IgD-negative memory B cell (primary cell): Measurements from ENCODE around the gene MAGI1. TPM values are rescaled to one million over a fixed set of nuclear protein-coding genes. Genes with fewer than 3 reads are reported as not detected.
"Not testable (repeated sequence)": the region's sequence is repeated elsewhere in the genome, so short reads cannot be mapped to it uniquely, and the experiment has no call there.

Experiments used
- H3K27ac Mint-ChIP-seq, 3 donors: one replicate each; pipeline ENCODE4 v1.8.0; 2020 to 2022; ENCODE audit warnings: mild to moderate bottlenecking in 3 of 3, mixed read lengths in 3 of 3, moderate library complexity in 1 of 3
- H3K27me3 Mint-ChIP-seq: one replicate; pipeline ENCODE4 v1.8.0; 2021; ENCODE audit warnings: mixed read lengths
- H3K36me3 Mint-ChIP-seq: one replicate; pipeline ENCODE4 v1.8.0; 2020; ENCODE audit warnings: mild to moderate bottlenecking, mixed read lengths
- H3K4me1 Mint-ChIP-seq, 3 donors: one replicate each; pipeline ENCODE4 v1.8.0; 2020 to 2022; ENCODE audit warnings: mixed read lengths in 3 of 3, mild to moderate bottlenecking in 1 of 3
- H3K4me3 Mint-ChIP-seq, 4 donors: one replicate each; pipeline ENCODE4 v1.8.0; 2020 to 2022; ENCODE audit warnings: mild to moderate bottlenecking in 4 of 4, mixed read lengths in 4 of 4, moderate library complexity in 3 of 4
- H3K9me3 Mint-ChIP-seq, 3 donors: one replicate each; pipeline ENCODE4 v1.8.0; 2020 to 2021; ENCODE audit warnings: mixed read lengths in 3 of 3, mild to moderate bottlenecking in 1 of 3
- polyA plus RNA-seq: library from polyadenylated mRNA; unstranded; fragments of 300-500 nt; fragmentation: Illumina TruSeq; gene quantifications from one replicate; pipeline ENCODE4 v1.2.3, GENCODE V29; 2021

The MAGI1 gene
- polyA plus RNA-seq, 1 donor from 2014 or later, result 1.3 TPM

GRCh38 chr3:65538101-65538500, 500.6 kb downstream of the MAGI1 start:
- Mint-ChIP-seq H3K36me3 (peaks cover 3% of the 10 kb centered on the region), H3K27me3 (no peaks in the 10 kb centered on the region), H3K27ac (no peak overlapping the region), H3K4me1 (no peaks in the 10 kb centered on the region), H3K4me3 (no peak overlapping the region), H3K9me3 (peaks cover 0 to 6% (median 3%) of the 10 kb centered on the region in 3 donors)

- Mint-ChIP-seq H3K27me3 (no peaks in the 10 kb centered on the region), H3K27ac (no peak overlapping the region), H3K4me1 (no peaks in the 10 kb centered on the region), H3K4me3 (no peak overlapping the region), H3K9me3 (peaks cover 0 to 6% (median 0%) of the 10 kb centered on the region in 3 donors), H3K36me3 (peaks cover 3% of the 10 kb centered on the region)
Measured at GRCh38 chr3:65537109-65537508, 501.6 kb downstream of the MAGI1 start.

DNA sequence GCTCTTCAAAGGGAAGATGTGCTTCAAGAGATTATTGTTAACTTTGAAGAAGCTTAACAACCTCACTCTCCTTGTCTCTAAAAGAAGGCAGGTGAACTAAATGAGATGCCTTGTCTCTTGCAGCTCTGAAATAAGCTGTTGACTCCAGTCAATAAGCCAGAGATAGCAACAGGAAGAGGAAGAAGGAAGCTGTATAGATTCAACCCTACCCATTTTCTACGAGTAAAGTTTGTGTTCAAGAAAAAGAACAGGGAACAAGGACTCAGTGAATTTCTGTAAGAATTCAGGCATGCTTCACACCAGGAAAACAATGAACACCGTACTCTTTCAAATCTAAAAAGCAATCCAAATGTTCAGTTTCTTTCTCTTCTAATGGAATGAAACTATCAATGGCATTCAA, 503.5 kb downstream of the MAGI1 start:
- H3K36me3 Mint-ChIP-seq, result peaks cover 3% of the 10 kb centered on the region
- no peak overlapping the region for H3K4me3 Mint-ChIP-seq
- no peaks in the 10 kb centered on the region for H3K27me3 Mint-ChIP-seq
- no peak overlapping the region for H3K27ac Mint-ChIP-seq
- H3K4me1 Mint-ChIP-seq, result no peaks in the 10 kb centered on the region
- H3K9me3 Mint-ChIP-seq, result peaks cover 0 to 2% (median 0%) of the 10 kb centered on the region in 3 donors

GRCh38 chr3:65534805-65535204, 503.9 kb downstream of the MAGI1 start:
- Mint-ChIP-seq H3K4me1 (no peaks in the 10 kb centered on the region), H3K4me3 (no peak overlapping the region), H3K9me3 (peaks cover 0 to 2% (median 0%) of the 10 kb centered on the region in 3 donors), H3K36me3 (peaks cover 3% of the 10 kb centered on the region), H3K27ac (no peak overlapping the region), H3K27me3 (no peaks in the 10 kb centered on the region)

DNA sequence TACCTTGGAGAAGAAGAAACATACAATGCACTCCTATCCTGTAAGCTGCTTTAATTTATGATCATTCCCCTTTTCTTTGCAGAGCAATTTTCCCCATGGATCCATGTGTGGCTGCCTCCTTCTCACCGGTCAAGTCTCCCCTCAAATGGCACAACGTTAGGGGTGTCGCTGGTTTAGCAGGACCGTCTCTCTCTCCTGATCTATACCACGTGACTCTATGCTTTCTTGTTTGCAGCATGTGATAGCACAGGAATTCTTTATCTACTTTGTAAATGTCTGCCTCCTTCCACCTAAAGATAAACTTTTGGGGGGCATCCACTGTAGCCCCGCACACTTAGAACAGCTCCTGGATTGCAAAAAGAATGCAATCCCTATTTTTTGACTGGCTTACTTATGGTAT, 506.0 kb downstream of the MAGI1 start:
- H3K27ac Mint-ChIP-seq, result no peak overlapping the region
- H3K4me3 Mint-ChIP-seq, result no peak overlapping the region
- H3K9me3 Mint-ChIP-seq, result peaks cover 0 to 2% (median 0%) of the 10 kb centered on the region in 3 donors
- no peaks in the 10 kb centered on the region for H3K27me3 Mint-ChIP-seq
- peaks cover 3% of the 10 kb centered on the region for H3K36me3 Mint-ChIP-seq
- H3K4me1 Mint-ChIP-seq, result no peaks in the 10 kb centered on the region

DNA sequence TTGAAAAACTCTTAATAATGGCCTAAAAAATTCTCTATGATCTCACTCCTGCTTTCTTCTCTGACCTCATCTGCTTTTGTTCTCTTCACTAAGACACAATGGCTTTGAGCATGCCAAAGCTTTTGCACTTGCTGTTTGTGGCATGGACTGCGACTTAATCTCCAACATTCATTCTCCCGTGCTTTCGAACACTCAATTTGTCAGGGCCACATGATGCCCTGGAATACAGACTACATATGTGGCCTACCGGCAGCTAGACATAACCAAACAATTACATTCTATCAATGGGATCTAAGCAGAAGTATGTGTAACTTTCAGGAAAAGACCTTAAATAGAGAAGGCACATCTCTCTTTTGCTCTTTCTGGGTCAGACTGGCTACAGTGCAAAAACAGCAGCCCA, 506.5 kb downstream of the MAGI1 start:
- Mint-ChIP-seq H3K27me3 (no peaks in the 10 kb centered on the region), H3K4me3 (no peak overlapping the region), H3K4me1 (no peaks in the 10 kb centered on the region), H3K27ac (no peak overlapping the region), H3K9me3 (peaks cover 0 to 2% (median 0%) of the 10 kb centered on the region in 3 donors), H3K36me3 (peaks cover 3% of the 10 kb centered on the region)

DNA sequence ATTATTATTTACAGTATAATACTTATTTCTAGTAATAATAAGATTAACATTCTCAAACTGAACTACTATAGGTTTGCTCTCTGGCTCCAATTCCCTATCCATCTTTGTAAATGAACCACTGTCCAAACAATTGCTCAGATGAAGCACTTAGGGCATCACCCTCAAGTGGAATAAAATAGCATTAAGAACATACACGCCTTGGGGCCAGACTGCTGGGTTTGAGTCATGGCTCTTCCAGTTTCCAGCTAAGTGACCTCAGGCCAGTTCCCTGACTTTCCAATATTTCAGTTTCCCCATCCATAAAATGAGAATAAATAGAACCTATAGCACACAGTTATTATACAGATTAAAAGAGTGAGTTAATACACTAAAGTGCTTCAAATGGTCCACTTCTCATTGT, 507.2 kb downstream of the MAGI1 start:
- no peak overlapping the region for H3K27ac Mint-ChIP-seq
- no peak overlapping the region for H3K4me3 Mint-ChIP-seq
- H3K4me1 Mint-ChIP-seq, result no peaks in the 10 kb centered on the region
- no peaks in the 10 kb centered on the region for H3K36me3 Mint-ChIP-seq
- H3K27me3 Mint-ChIP-seq, result no peaks in the 10 kb centered on the region
- no peaks in the 10 kb centered on the region for H3K9me3 Mint-ChIP-seq

- Mint-ChIP-seq H3K9me3 (peaks cover 0 to 3% (median 0%) of the 10 kb centered on the region in 3 donors), H3K27ac (no peak overlapping the region), H3K4me3 (no peak overlapping the region), H3K36me3 (peaks cover 2% of the 10 kb centered on the region), H3K4me1 (no peaks in the 10 kb centered on the region), H3K27me3 (no peaks in the 10 kb centered on the region)
Measured at GRCh38 chr3:65526656-65527055, 512.1 kb downstream of the MAGI1 start.

DNA sequence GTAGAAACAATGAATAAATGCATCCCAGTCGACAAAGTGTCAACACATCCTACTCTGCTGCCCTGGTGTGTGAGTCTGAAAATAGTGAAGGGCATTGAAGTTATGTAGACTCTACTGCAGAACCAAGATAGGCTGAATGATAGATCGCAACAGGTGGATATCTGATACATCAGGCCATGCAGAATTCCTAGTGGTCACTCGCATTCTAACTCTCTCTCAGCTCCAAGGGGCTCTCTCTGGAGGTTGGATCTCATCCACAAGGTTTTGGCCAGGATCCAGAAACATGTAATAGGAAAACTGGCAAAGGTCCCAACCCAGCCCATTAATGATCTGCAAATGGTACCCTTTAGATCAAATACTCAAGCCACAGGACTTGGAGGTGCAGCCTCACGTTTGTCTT, 514.1 kb downstream of the MAGI1 start:
- Mint-ChIP-seq H3K27me3 (no peaks in the 10 kb centered on the region), H3K4me3 (no peak overlapping the region), H3K36me3 (peaks cover 2% of the 10 kb centered on the region), H3K4me1 (no peaks in the 10 kb centered on the region), H3K27ac (no peak overlapping the region), H3K9me3 (peaks cover 0 to 3% (median 0%) of the 10 kb centered on the region in 3 donors)

DNA sequence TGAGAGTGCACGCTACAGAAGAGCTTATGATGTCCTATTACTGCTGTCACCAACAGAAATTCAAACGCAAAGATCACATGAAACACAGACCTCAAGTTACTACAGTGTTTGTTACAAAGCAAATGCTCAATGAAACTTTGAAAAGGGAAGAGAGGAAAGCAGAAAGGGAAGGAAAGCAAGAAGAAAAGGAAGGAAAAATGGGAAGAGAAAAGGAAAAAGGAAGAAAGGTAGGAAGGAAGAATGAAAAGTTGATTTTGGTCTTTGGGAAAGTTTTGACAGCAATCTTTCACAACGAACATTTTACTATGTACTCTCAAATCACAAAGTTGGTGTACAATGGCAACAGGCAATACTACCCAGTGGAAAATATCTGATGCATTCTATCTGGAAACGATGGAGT, 514.8 kb downstream of the MAGI1 start:
- Mint-ChIP-seq H3K36me3 (peaks cover 2% of the 10 kb centered on the region), H3K4me3 (no peak overlapping the region), H3K4me1 (no peaks in the 10 kb centered on the region), H3K27ac (no peak overlapping the region), H3K27me3 (no peaks in the 10 kb centered on the region), H3K9me3 (peaks cover 0 to 3% (median 0%) of the 10 kb centered on the region in 3 donors)

DNA sequence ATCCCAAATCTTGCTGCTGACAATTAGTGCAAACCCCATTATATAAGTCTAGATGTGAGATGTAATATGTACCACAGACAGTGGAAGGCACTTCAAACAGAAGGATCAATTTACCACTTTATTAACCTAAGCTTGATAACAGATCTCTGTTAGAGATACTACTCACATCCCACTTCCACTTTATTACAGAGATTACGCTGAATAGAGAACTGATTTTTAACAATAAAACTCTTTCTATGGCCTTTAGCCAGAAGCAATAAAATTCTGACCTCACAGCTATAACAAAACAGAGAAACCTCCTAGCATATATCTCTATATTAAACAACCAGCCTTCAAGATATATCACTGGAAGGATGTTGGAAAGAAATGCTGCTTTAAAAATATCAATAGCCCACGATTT, 517.7 kb downstream of the MAGI1 start:
- H3K27ac Mint-ChIP-seq, result no peak overlapping the region
- no peaks in the 10 kb centered on the region for H3K27me3 Mint-ChIP-seq
- peaks cover 0 to 8% (median 4%) of the 10 kb centered on the region in 3 donors for H3K9me3 Mint-ChIP-seq
- H3K4me3 Mint-ChIP-seq, result no peak overlapping the region
- H3K36me3 Mint-ChIP-seq, result peaks cover 2% of the 10 kb centered on the region
- H3K4me1 Mint-ChIP-seq, result no peaks in the 10 kb centered on the region

DNA sequence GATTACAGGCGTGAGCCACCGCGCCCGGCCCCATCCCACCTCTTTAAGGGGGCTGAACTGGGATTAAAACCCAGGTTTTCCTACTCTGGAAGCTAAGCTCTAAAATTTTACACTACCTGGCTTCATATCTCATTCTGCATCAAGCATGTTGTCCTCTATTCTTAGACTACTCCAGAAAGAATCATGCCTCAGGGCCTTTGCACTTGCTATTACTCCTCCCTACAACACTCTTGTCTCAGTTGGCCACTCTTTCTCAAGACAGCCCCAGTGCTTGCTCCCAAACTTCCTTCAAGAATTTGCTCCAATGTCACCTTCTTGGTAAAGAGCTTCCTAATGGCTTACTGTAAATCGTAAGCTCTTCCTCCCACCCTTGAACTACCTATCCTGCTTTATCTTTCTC, 521.7 kb downstream of the MAGI1 start:
- H3K36me3 Mint-ChIP-seq, result no peaks in the 10 kb centered on the region

DNA sequence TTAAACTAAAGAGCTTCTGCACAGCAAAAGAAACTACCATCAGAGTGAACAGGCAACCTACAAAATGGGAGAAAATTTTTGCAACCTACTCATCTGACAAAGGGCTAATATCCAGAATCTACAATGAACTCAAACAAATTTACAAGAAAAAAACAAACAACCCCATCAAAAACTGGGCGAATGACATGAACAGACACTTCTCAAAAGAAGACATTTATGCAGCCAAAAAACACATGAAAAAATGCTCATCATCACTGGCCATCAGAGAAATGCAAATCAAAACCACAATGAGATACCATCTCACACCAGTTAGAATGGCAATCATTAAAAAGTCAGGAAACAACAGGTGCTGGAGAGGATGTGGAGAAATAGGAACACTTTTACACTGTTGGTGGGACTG, 524.4 kb downstream of the MAGI1 start:
- not testable (repeated sequence) for H3K36me3 Mint-ChIP-seq, H3K4me3 Mint-ChIP-seq, H3K27me3 Mint-ChIP-seq, H3K27ac Mint-ChIP-seq, H3K4me1 Mint-ChIP-seq, H3K9me3 Mint-ChIP-seq

More for the DNA sequence above, 521.7 kb downstream of the MAGI1 start:
- Mint-ChIP-seq H3K27ac (no peak overlapping the region), H3K9me3 (peaks cover 0 to 5% (median 4%) of the 10 kb centered on the region in 3 donors), H3K27me3 (no peaks in the 10 kb centered on the region), H3K4me1 (no peaks in the 10 kb centered on the region), H3K4me3 (no peak overlapping the region)

GRCh38 chr3:65509423-65509794, 529.3 kb downstream of the MAGI1 start:
- H3K27ac Mint-ChIP-seq, H3K36me3 Mint-ChIP-seq, H3K4me3 Mint-ChIP-seq, H3K4me1 Mint-ChIP-seq, H3K27me3 Mint-ChIP-seq, H3K9me3 Mint-ChIP-seq: not testable (repeated sequence)

- no peak overlapping the region for H3K4me3 Mint-ChIP-seq
- H3K27ac Mint-ChIP-seq, result no peak overlapping the region
- H3K4me1 Mint-ChIP-seq, result no peaks in the 10 kb centered on the region
- peaks cover 0 to 5% (median 2%) of the 10 kb centered on the region in 3 donors for H3K9me3 Mint-ChIP-seq
- no peaks in the 10 kb centered on the region for H3K27me3 Mint-ChIP-seq
- H3K36me3 Mint-ChIP-seq, result no peaks in the 10 kb centered on the region
Measured at GRCh38 chr3:65508750-65509422, 529.8 kb downstream of the MAGI1 start.

- no peak overlapping the region for H3K27ac Mint-ChIP-seq
- H3K4me1 Mint-ChIP-seq, result no peaks in the 10 kb centered on the region
- no peaks in the 10 kb centered on the region for H3K27me3 Mint-ChIP-seq
- no peaks in the 10 kb centered on the region for H3K36me3 Mint-ChIP-seq
- no peak overlapping the region for H3K4me3 Mint-ChIP-seq
- H3K9me3 Mint-ChIP-seq, result peaks cover 0 to 9% (median 2%) of the 10 kb centered on the region in 3 donors
Measured at GRCh38 chr3:65507437-65507836, 531.3 kb downstream of the MAGI1 start.
